K562 (cell line): Measurements from ENCODE around the gene ABHD16A. TPM values are rescaled to one million over a fixed set of nuclear protein-coding genes. Genes with fewer than 3 reads are reported as not detected.

Experiments used
- BACH1 ChIP-seq: fragments of 200-800 bp; sonication (Bioruptor generic); IDR thresholded peaks from 2 replicates; pipeline ENCODE4 v1.6.1; 2016; ENCODE audit warnings: missing genetic modification characterization, missing compliant biosample characterization
- CHD4 ChIP-seq: fragments of 200-600 bp; sonication (generic); IDR thresholded peaks from 3 replicates; pipeline ENCODE4 v1.6.1; 2012; ENCODE audit warnings: low read depth, mild to moderate bottlenecking, mixed read lengths, low read length, inconsistent platforms; ENCODE audit not compliant: insufficient read depth, insufficient replicate concordance, poor library complexity, severe bottlenecking
- GABPB2 ChIP-seq: fragments of 250-450 bp; sonication (Bioruptor Pico); conservative IDR thresholded peaks from 2 replicates; pipeline ENCODE4 v1.5.1; 2021; ENCODE audit warnings: mild to moderate bottlenecking
- HMBOX1 ChIP-seq: sonication (generic); IDR thresholded peaks from 2 replicates; pipeline ENCODE4 v1.6.1; 2016
- HNRNPL ChIP-seq: fragments of 200-400 bp; formaldehyde crosslinking; IDR thresholded peaks from 2 replicates; pipeline ENCODE4 v1.6.1; 2017; ENCODE audit warnings: low read depth, mild to moderate bottlenecking, low read length
- KDM1A ChIP-seq, 2 experiments: fragments of 450-650 bp; IDR thresholded peaks; 2 replicates each; pipeline ENCODE4 v1.6.1; 2016; ENCODE audit warnings: mild to moderate bottlenecking in 2 of 2
- MCM3 ChIP-seq: fragments of 450-650 bp; IDR thresholded peaks from 2 replicates; pipeline ENCODE4 v1.6.1; 2016
- MEF2D ChIP-seq: conservative IDR thresholded peaks from 2 replicates; pipeline ENCODE4 v1.6.1; 2016; ENCODE audit warnings: low read depth, missing genetic modification characterization, missing compliant biosample characterization
- MXD1 ChIP-seq: fragments of 250-450 bp; sonication (Bioruptor Pico); IDR thresholded peaks from 2 replicates; pipeline ENCODE4 v1.8.0; 2021; ENCODE audit warnings: borderline replicate concordance, mild to moderate bottlenecking, moderate library complexity; ENCODE audit not compliant: poor library complexity, severe bottlenecking
- NFATC3 ChIP-seq: fragments of 450-650 bp; IDR thresholded peaks from 2 replicates; pipeline ENCODE4 v1.6.1; 2017; ENCODE audit warnings: mild to moderate bottlenecking
- PATZ1 ChIP-seq: fragments of 250-450 bp; sonication (Bioruptor Pico); IDR thresholded peaks from 2 replicates; pipeline ENCODE4 v1.5.0; 2020; ENCODE audit warnings: mild to moderate bottlenecking, borderline replicate concordance
- PRDM10 ChIP-seq: fragments of 450-650 bp; IDR thresholded peaks from 2 replicates; pipeline ENCODE4 v1.6.1; 2018; ENCODE audit not compliant: partially characterized antibody
- RAD51 ChIP-seq: fragments of 450-650 bp; IDR thresholded peaks from 2 replicates; pipeline ENCODE4 v1.7.1; 2016; ENCODE audit warnings: low read depth, mild to moderate bottlenecking, borderline replicate concordance
- RB1 ChIP-seq: fragments of 450-650 bp; IDR thresholded peaks from 2 replicates; pipeline ENCODE4 v1.6.1; 2017; ENCODE audit warnings: low read depth, mild to moderate bottlenecking
- RBM15 ChIP-seq: fragments of 200-400 bp; formaldehyde crosslinking; IDR thresholded peaks from 2 replicates; pipeline ENCODE4 v1.6.1; 2018; ENCODE audit warnings: mild to moderate bottlenecking, low read length, moderate library complexity; ENCODE audit not compliant: insufficient read depth
- SMARCA5 ChIP-seq: fragments of 450-650 bp; IDR thresholded peaks from 2 replicates; pipeline ENCODE4 v1.6.1; 2016
- STAT5A ChIP-seq: IDR thresholded peaks from 2 replicates; pipeline ENCODE4 v1.6.1; 2012; ENCODE audit warnings: low read length, inconsistent platforms, borderline replicate concordance
- ZFP30 ChIP-seq: fragments of 250-450 bp; sonication (Bioruptor Pico); IDR thresholded peaks from 2 replicates; pipeline ENCODE4 v1.8.0; 2022; ENCODE audit warnings: moderate library complexity, mild to moderate bottlenecking, inconsistent platforms, borderline replicate concordance
- ZNF239 ChIP-seq: fragments of 250-450 bp; sonication (Bioruptor Pico); IDR thresholded peaks from 2 replicates; pipeline ENCODE4 v1.4.0; 2020; ENCODE audit warnings: mild to moderate bottlenecking
- ZNF41 ChIP-seq: fragments of 250-450 bp; sonication (Bioruptor Pico); conservative IDR thresholded peaks from 2 replicates; pipeline ENCODE4 v1.4.0; 2020; ENCODE audit warnings: mild to moderate bottlenecking
- ZNF445 ChIP-seq: fragments of 250-450 bp; sonication (Bioruptor Pico); IDR thresholded peaks from 2 replicates; pipeline ENCODE4 v1.4.0; 2020; ENCODE audit warnings: low read depth, mild to moderate bottlenecking, moderate library complexity
- polyA plus RNA-seq, 8 experiments: library from polyadenylated mRNA; depleted of rRNA in 4 of 8; stranded (reverse) in 5 of 8; unstranded in 3 of 8; fragments of >200 nt; fragmentation: Nextera tagmentation in 2 of 8; fragmentation: Illumina TruSeq in 1 of 8; extraction: Ambion mirVana in 2 of 8; extraction: Trizol in 1 of 8; gene quantifications; 2 replicates each; pipeline versions ENCODE4 v1.2.1 to v1.2.3, GENCODE V29; 2011 to 2014; ENCODE audit warnings: inconsistent platforms in 1 of 8, missing spikeins in 1 of 8
- total RNA-seq, 7 experiments: library from RNA; depleted of rRNA in 6 of 7; stranded (reverse); fragments of >200 nt in 6 of 7; fragmentation: Illumina TruSeq in 2 of 7; extraction: Trizol in 2 of 7; gene quantifications; 2 replicates each; pipeline versions ENCODE4 v1.2.1 to v1.2.3, GENCODE V29; 2011 to 2021; ENCODE audit warnings: low replicate concordance in 1 of 7

The ABHD16A gene
- total and polyA plus RNA-seq, 9 of the 15 experiments (the other 6 are each of a cell fraction or from before 2014, with no cell fraction given), result 25.8 to 120 (median 81.6) TPM

GRCh38 chr6:31652925-31653724 lies 50.0 kb downstream of the ABHD16A start (continued):
- TF ChIP-seq MXD1 (CRISPR knock-in tag), result peak; percentile 77
- TF ChIP-seq RAD51, result peak; percentile 43; the same call in 1 of the 2 replicates
- no peak; the same call in none of the 2 replicates for TF ChIP-seq MEF2D (tag)
- TF ChIP-seq RBM15, result no peak
- TF ChIP-seq BACH1, result no peak; the same call in 1 of the 2 replicates
- peak; percentile 76; the same call in 1 of the 2 replicates for TF ChIP-seq SMARCA5
- peak; percentile 68; the same call in 1 of the 2 replicates for TF ChIP-seq HMBOX1
- TF ChIP-seq PATZ1, result no peak
- peak; percentile 79 for TF ChIP-seq NFATC3
- TF ChIP-seq RB1, result no peak
- TF ChIP-seq ZNF239, result no peak
- TF ChIP-seq KDM1A (IDR thresholded peaks at IDR 0.05), result no peak
- TF ChIP-seq HNRNPL, result peak; percentile 61; the same call in 1 of the 2 replicates
- TF ChIP-seq STAT5A, result no peak
- TF ChIP-seq CHD4, result peak; percentile 20
- TF ChIP-seq GABPB2 (CRISPR knock-in tag), result no peak
- TF ChIP-seq PRDM10, result no peak
- 0 out of 2 replicates have a peak, but pooled peaks have one; percentile 35 for TF ChIP-seq ZNF445 (CRISPR knock-in tag)
- no peak for TF ChIP-seq ZNF41 (CRISPR knock-in tag)
- no peak for TF ChIP-seq MCM3
- TF ChIP-seq ZFP30 (CRISPR knock-in tag), result no peak
